Measurements from ENCODE around the gene POLR1G. TPM values are rescaled to one million over a fixed set of nuclear protein-coding genes. Genes with fewer than 3 reads are reported as not detected.

POLR1G gene
- total RNA-seq, 4 donors from 2014 or later, result 4.7 to 12.2 (median 8.0) TPM

DNA sequence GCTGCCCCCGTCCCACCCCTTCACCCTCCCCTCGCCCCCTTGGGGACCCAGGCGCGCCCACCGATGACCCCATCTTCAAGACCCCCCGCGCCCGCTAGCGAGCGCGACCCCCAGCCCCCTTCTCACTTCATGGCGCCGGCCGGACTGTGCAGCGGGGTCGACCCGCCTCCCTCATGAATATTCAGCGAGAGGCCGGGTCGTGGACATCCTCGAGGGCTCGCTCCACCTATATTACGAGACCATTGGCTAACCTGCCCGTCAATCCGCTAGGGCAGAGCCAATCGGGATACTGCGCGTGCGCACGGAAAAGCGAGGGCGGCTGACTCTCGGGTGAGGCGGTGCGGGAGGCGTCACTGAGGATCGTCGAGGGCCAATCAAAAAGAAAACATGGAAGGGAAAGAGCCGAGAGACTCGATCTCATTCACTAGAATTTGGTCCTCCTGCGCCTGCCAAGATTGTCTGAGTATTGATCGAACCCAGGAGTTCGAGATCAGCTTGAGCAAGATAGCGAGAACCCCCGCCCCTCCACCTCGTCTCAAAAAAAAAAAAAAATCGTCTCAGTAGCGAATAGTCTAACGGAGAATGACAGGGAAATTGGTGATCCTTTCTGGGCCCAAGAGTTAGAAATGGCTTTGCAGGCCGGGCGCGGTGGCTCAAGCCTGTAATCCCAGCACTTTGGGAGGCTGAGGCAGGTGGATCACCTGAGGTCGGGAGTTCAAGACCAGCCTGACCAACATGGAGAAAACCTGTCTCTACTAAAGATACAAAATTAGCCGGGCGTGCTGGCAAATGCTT lies 35.8 kb upstream of the POLR1G start, which contains the start of gene ERCC2:
TSS of gene ERCC2 (minus strand) at position 164 of the 795 bp plus-strand sequence. CDS start at position 131, 33 bp downstream.
- no peaks in the 10 kb centered on the region for H3K9me3 ChIP-seq
- peaks cover 20% of the 10 kb centered on the region for H3K4me1 ChIP-seq
- peak; percentile 100 for DNase-seq (ENCODE audit: low spot score in 2 of 2)
- no peaks in the 10 kb centered on the region for H3K27me3 ChIP-seq
- 5% methylated on average over 51 of the region's 55 CpGs for WGBS
- H3K36me3 ChIP-seq, result no peaks in the 10 kb centered on the region
- H3K4me3 ChIP-seq, result peak within 1 kb of the TSS; percentile 93
- H3K27ac ChIP-seq, result peak within 1 kb of the TSS; percentile 18
- TF ChIP-seq, protein P1, sequence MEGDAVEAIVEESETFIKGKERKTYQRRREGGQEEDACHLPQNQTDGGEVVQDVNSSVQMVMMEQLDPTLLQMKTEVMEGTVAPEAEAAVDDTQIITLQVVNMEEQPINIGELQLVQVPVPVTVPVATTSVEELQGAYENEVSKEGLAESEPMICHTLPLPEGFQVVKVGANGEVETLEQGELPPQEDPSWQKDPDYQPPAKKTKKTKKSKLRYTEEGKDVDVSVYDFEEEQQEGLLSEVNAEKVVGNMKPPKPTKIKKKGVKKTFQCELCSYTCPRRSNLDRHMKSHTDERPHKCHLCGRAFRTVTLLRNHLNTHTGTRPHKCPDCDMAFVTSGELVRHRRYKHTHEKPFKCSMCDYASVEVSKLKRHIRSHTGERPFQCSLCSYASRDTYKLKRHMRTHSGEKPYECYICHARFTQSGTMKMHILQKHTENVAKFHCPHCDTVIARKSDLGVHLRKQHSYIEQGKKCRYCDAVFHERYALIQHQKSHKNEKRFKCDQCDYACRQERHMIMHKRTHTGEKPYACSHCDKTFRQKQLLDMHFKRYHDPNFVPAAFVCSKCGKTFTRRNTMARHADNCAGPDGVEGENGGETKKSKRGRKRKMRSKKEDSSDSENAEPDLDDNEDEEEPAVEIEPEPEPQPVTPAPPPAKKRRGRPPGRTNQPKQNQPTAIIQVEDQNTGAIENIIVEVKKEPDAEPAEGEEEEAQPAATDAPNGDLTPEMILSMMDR (IDR thresholded peaks at IDR 0.05), result no peak
- TF ChIP-seq POLR2A (IDR thresholded peaks at IDR 0.05), result no peak
- TF ChIP-seq POLR2AphosphoS5 (IDR thresholded peaks at IDR 0.05), result no peak
- TF ChIP-seq EP300 (IDR thresholded peaks at IDR 0.05), result no peak

DNA sequence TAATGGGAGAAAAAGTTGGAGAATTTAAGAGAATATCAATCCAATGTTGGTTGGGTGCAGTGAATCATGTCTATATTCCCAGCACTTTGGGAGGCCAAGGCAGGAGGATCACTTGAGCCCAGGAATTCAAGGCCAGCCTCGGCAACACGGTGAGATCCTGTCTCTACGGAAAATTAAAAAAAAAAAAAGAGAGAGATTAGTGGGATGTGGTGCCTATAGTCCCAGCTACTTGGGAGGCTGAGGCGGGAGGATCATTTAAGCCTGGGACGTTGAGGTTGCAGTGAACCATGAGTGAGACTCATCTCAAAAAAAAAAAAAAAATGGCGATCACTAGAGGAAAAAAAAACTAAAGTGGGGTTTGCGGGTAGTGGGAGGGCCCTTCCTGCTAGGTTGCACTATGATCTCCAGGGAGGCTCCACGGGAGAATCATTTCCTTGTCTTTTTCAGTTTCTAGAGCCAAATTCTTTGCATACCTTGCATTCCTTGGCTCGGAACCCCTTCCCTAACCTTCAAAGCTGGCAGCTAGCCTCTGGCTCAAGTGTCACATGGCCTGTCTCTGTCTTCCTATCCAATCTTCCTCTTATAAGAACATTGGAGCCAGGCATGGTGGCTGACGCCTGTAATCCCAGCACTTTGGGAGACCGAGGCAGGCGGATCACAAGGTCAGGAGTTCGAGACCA lies 30.3 kb upstream of the POLR1G start:
- no peak for TF ChIP-seq EP300 (IDR thresholded peaks at IDR 0.05)
- TF ChIP-seq, protein P1 (IDR thresholded peaks at IDR 0.05), result no peak
- no peak for TF ChIP-seq POLR2AphosphoS5 (IDR thresholded peaks at IDR 0.05)
- TF ChIP-seq POLR2A (IDR thresholded peaks at IDR 0.05), result no peak
- WGBS, result 32% methylated on average over 13 of the region's 13 CpGs
- Histone ChIP-seq H3K36me3 (peaks cover 3% of the 10 kb centered on the region), H3K27ac (no peak overlapping the region), H3K4me1 (peaks cover 2% of the 10 kb centered on the region), H3K9me3 (no peaks in the 10 kb centered on the region), H3K27me3 (no peaks in the 10 kb centered on the region), H3K4me3 (no peak overlapping the region)
- DNase-seq (ENCODE audit: low spot score in 2 of 2), result no peak

DNA sequence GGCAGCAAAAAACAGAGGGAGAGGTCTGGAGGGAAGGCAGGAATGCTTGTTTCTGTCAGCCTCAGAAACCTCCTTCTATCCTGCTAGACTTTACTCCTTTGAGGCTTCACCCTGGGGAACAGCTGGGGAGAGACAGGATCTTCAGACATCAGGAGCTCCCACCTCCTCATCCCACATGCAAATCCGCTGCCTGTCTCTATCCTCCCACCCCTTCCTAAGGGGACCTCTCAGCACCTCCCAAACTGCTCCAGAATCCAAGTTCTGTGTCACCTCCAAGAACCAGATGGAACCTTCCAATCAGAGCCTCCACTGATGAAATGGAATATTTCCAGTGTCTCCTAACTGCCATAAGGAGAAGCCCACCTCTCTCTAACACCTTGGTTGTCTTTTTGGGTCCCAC lies 26.3 kb upstream of the POLR1G start:
- H3K27ac ChIP-seq, result no peak overlapping the region
- no peak for DNase-seq (ENCODE audit: low spot score in 2 of 2)
- H3K9me3 ChIP-seq, result no peaks in the 10 kb centered on the region
- TF ChIP-seq POLR2A (IDR thresholded peaks at IDR 0.05), result no peak
- TF ChIP-seq POLR2AphosphoS5 (IDR thresholded peaks at IDR 0.05), result no peak
- no peak for TF ChIP-seq EP300 (IDR thresholded peaks at IDR 0.05)
- TF ChIP-seq, protein P1 (IDR thresholded peaks at IDR 0.05), result no peak
- no peak overlapping the region for H3K4me3 ChIP-seq
- WGBS, result 73% methylated on average over 1 of the region's 1 CpG
- peaks cover 8% of the 10 kb centered on the region for H3K36me3 ChIP-seq
- peaks cover 3% of the 10 kb centered on the region for H3K27me3 ChIP-seq
- H3K4me1 ChIP-seq, result no peaks in the 10 kb centered on the region

- TF ChIP-seq EP300 (IDR thresholded peaks at IDR 0.05), result no peak
- H3K4me1 ChIP-seq, result peaks cover 9% of the 10 kb centered on the region
- no peak for DNase-seq (ENCODE audit: low spot score in 2 of 2)
- no peak overlapping the region for H3K4me3 ChIP-seq
- H3K36me3 ChIP-seq, result peaks cover 8% of the 10 kb centered on the region
- no peak overlapping the region for H3K27ac ChIP-seq
- peaks cover 20% of the 10 kb centered on the region for H3K27me3 ChIP-seq
- H3K9me3 ChIP-seq, result no peaks in the 10 kb centered on the region
- WGBS, result 78% methylated on average over 26 of the region's 29 CpGs
These were observed 24.0 kb upstream of the POLR1G start for GRCh38 chr19:45382426-45382825.

DNA sequence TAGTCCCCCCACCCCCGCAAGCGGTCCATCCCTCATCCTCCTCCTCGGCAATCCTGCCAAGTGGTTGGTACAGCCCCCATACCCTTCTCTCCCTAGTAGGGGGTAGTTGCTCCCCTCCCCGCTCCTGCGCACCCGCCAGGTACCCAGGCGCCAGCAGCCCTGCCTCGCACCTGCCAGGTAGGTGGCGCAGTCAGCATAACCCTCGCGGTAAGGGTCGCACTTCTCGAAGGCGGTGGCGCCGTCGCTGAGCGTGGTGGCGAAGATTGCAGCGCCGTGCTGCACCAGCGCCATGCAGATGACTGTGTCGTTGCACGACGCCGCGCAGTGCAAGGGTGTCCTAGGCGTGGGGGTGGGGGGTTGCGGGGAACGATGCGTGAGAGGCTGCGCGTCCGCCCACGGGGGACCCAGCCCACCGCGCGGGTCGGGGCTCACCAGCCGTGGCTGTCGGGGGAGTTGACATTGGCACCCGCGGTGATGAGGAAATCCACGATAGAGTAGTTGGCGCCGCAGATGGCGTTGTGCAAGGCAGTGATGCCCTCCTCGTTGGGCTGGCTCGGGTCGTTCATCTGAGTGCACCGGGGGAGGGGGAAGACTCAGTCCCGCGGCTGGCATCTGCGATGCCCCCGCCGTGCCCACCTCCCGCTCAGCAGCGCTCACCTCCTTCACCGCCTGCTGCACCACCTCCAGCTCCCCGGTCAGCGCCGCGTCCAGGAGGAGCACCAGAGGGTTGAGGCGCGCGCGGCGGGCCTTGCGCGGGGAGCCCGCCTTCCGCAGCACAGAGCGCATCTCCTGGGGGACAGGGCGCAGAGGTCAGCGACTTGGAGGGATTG lies 20.8 kb upstream of the POLR1G start:
- H3K36me3 ChIP-seq, result peaks cover 8% of the 10 kb centered on the region
- no peaks in the 10 kb centered on the region for H3K9me3 ChIP-seq
- no peak for DNase-seq (ENCODE audit: low spot score in 2 of 2)
- no peak overlapping the region for H3K4me3 ChIP-seq
- H3K27me3 ChIP-seq, result peaks cover 20% of the 10 kb centered on the region
- no peak overlapping the region for H3K27ac ChIP-seq
- TF ChIP-seq EP300 (IDR thresholded peaks at IDR 0.05) (no peak), POLR2AphosphoS5 (IDR thresholded peaks at IDR 0.05) (no peak), POLR2A (IDR thresholded peaks at IDR 0.05) (no peak)
- TF ChIP-seq, protein P1 (IDR thresholded peaks at IDR 0.05), result no peak
- H3K4me1 ChIP-seq, result peaks cover 9% of the 10 kb centered on the region
- WGBS, result 51% methylated on average over 28 of the region's 75 CpGs

Data from suprapubic skin (tissue), 4 donors.